CD4-positive, alpha-beta T cell treated with Interferon alpha-2 for 1 hour (primary cell): ENCODE data around the gene CYP1A2.
"Not testable (repeated sequence)": the region's sequence is repeated elsewhere in the genome, so short reads cannot be mapped to it uniquely, and the experiment has no call there.

Source experiments
- DNase-seq, 2 donors: peaks; one replicate each; pipeline ENCODE4 v3.0.0-alpha.2; 2020 to 2022

Gene CYP1A2

GRCh38 chr15:74777769-74778598, 29.3 kb downstream of the CYP1A2 start:
- no peak for DNase-seq

GRCh38 chr15:74778599-74778970, 29.9 kb downstream of the CYP1A2 start:
- DNase-seq: no peak

- no peak for DNase-seq
Observed at GRCh38 chr15:74779162-74779648, 30.6 kb downstream of the CYP1A2 start.

- peak; percentile 66 to 74 for DNase-seq
Observed at GRCh38 chr15:74780523-74781430, 32.1 kb downstream of the CYP1A2 start.

DNA sequence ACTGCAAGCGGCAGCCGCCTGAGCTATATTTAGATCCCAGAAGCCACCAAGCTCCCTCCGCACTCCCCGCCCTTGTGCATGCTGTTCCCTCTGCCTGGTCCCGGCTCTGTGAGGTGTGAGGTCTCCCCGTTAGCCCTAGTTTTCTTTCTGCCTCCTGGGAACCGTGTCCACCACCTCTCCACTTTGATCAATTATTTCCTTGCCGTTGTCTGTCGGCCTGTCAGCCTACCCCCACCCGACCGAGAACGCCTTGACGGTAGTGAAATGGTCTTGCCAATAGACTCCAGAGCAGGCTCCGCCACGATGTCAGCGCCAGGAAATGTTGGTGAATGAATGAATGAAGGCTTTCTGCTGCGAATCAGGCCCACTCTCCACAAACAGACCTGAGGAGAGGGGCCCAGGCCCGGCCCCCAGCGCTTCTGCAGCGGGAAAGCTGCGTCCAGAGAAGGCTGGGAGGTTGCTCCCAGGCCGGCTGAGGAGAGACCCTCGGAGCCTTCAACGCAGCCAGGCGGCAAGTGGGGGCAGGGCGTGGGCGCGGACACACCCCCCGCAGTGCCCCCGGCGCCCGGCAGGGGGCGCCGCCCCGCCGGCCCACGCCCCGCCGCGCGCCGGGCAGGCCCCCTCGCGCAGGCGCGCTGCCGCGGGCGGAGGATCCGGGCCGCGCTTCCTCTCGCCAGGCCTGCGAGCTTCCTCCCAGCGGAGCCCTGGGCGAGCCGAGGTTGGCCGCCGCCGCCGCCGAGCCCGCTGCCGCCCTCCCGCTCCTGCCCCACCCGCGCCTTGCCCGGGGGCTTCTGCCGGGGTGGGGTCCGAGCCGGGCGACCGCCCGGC, 33.0 kb downstream of the CYP1A2 start, which contains the start of gene CSK:
TSS of gene CSK (plus strand) at position 650 of the 828 bp plus-strand sequence. CDS start 16,218 bp downstream, outside the sequence.
- DNase-seq: peak; percentile 83 to 87

DNA sequence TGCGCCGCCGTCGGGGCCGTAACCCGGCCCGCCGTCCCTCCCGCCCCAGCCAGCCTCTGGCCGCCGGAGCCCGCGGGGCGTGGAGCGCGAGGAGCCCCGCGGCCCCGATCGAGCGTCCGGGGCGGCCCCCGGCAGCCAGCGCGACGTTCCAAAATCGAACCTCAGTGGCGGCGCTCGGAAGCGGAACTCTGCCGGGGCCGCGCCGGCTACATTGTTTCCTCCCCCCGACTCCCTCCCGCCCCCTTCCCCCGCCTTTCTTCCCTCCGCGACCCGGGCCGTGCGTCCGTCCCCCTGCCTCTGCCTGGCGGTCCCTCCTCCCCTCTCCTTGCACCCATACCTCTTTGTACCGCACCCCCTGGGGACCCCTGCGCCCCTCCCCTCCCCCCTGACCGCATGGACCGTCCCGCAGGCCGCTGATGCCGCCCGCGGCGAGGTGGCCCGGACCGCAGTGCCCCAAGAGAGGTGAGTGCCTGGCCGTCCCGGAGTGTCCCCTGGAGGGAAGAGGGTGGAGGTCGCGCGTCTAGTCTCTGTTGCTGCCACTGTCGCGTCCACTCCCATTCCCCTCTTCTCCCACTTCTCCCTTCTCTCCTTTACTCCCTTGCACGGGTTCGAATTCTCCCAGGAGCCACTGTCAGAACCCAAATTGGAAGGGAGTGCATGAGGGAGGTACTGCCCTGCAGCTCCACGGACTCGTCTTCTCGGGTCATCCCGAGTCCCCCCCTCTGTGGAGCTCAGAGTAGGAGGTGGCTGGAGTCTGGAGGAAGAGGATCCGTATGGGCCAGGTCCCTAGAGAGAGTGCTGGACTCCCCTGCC, 33.8 kb downstream of the CYP1A2 start:
- DNase-seq: peak; percentile 61 to 72

- no peak for DNase-seq
Observed at GRCh38 chr15:74783072-74783807, 34.6 kb downstream of the CYP1A2 start.

- no peak for DNase-seq
Observed at GRCh38 chr15:74783808-74784175, 35.1 kb downstream of the CYP1A2 start.

DNA sequence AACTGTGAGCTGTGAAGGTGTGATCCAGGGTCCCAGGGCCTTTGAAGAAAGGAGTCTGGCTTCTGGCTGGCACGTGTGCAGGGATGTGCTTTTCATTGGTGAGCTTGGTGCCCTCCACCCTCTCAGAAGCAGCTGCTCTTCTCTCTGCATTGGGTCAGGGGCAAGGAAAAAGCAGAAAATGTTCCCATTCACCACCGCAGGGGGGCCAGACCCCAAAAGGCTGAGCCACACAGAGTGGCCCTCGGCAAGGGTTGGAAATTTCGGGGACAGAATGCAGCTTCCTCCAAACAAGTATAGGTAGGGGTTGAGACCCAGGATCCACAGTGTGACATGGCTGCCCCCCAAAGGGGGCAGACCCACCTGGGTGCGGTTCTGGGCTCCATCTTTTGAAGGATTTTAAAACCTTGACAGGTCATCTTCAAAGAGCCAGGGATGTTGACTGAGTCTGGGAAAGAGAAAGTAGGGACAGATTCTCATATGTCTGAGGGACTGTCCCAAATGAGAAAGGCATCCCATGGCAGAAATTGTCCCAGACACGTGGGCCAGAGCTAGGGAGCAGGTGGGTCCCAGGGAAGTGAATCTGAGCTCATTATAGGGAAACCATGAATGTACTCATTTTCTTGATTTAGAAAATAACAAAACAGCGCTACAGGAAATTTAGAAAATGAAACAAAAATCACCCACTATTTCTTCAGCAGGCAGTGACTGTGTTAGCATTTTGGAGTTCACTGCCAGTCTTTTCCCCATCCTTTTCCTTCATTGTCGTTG, 36.0 kb downstream of the CYP1A2 start:
- DNase-seq: no peak

- peak; percentile 54 to 75 for DNase-seq
Observed at GRCh38 chr15:74785194-74786032, 36.8 kb downstream of the CYP1A2 start.

DNA sequence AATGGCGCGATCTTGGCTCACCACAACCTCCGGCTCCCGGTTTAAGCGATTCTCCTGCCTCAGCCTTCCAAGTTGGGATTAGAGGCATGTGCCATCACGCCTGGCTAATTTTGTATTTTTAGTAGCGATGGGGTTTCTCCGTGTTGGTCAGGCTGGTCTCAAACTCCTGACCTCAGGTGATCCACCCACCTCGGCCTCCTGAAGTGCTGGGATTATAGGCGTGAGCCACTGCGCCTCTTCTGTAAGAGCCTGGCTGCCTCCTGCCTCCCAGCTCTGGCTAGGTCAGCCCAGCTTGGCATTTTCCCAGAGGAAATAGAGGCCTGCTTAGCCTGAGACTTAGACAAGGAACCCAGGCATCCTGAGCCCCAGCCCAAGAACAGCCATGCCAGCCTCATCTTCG, 37.4 kb downstream of the CYP1A2 start:
- DNase-seq: not testable (repeated sequence)

DNA sequence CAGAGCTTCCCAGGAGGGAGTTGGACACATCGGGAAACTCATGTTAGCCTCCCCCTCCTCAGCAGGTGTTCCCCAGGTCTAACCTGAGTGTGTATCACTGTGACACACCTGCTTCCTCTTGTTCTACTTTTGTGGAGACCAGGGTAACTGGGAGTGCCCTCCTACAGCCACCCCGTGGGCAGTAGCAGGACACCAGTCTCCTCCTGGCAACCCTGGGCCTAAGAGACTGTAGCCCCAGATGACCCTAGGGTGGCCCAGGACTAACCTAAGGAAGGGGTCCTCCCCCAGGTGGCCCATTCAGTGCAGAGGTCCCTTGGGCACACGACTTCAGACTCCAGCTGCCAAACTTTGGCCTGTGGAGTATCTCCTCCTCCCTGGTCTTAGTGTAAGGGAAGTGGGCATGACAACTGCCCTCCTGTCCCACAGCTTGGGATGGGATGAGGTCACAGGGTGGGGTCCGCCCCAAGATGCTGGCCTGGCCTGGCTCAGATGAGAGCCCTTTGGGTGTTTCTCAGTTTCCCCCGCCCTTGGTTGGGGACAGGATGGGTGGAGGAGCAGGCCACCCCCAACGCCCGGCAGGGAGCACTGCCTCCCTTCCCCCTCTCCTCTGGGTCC, 38.0 kb downstream of the CYP1A2 start:
- no peak for DNase-seq

DNA sequence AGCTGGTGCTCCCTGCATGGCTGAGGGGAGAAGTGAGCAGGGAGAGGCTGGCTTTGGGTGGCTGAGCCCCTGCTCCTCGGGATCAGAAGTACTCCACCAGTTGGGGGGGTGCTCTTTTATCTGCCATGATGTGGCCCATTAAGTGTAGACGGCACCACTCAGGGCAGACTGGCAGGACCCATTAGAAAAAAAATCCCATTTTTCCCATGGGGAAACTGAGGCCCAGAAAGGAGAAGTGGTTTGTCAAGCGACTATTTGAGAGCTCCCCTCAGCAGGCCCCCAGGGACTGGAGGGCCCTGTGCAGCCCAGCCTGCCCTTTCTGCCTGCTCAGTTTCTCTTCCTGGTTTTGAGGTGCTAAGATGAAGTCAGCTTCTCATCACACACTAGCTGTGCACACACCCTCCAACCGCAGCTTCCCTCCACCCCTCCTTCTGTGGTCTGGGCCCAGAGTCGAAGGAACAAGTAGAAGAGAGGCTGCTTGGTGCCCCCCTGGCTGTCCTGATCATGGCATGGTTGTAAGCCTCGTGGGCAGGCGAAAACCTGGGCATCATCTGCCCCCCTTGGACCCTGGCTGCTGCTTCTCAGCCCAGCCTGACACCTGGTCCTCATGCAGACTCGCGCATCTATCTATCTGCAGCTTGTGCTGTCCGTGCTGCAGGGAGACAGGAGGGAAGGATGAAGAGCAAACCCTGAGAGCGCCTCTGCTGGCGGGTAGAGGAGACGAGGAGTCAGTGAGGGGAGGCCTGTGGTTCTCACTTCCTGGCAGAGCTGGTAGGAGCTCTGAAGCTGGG, 38.8 kb downstream of the CYP1A2 start:
- DNase-seq: peak; percentile 92

- DNase-seq: no peak
Observed at GRCh38 chr15:74788042-74788682, 39.5 kb downstream of the CYP1A2 start.

- peak; percentile 60 to 72 for DNase-seq
Observed at GRCh38 chr15:74788683-74789151, 40.1 kb downstream of the CYP1A2 start.

DNA sequence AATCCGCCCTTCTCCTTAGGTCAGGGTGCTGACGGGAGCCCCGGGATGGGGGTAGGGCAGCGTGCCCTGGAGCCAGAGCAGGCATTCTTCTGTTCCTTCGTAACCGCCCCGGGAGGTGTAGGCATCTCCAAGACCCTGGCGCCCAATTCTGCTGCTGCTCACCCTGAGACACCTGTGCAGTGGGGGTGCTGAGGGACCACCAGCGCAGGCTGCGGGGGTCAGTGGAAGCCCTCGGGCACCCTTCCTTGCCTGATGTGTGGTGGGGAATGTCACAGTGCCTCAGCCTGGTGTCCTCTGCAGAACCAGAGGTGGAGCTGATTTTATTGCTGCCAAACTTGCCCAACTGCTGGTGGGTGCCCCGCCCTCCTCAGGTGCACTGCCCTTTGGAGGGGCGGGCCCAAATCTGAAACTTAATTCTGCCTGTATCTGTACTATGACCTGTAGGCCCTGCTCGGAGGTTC, 40.6 kb downstream of the CYP1A2 start:
- peak; percentile 58 to 61 for DNase-seq

GRCh38 chr15:74789741-74790079, 41.1 kb downstream of the CYP1A2 start:
- no peak for DNase-seq
